SK-N-SH treated with all-trans-retinoic acid at 6 μM for 48 hours (cell line): ENCODE data around the gene SCAF8.

Experiments used
- BACH2 ChIP-seq: fragments of 250-450 bp; sonication (Bioruptor Pico); IDR thresholded peaks from 2 replicates; pipeline ENCODE4 v1.9.0; 2021; ENCODE audit warnings: mild to moderate bottlenecking, borderline replicate concordance
- CSDC2 ChIP-seq: fragments of 250-450 bp; sonication (Bioruptor Pico); IDR thresholded peaks from 2 replicates; pipeline ENCODE4 v1.5.0; 2020; ENCODE audit warnings: mild to moderate bottlenecking, moderate library complexity
- ISL1 ChIP-seq: fragments of 250-450 bp; sonication (Bioruptor Pico); IDR thresholded peaks from 2 replicates; pipeline ENCODE4 v2.1.2; 2022; ENCODE audit warnings: mild to moderate bottlenecking, moderate library complexity
- PPARA ChIP-seq: fragments of 250-450 bp; sonication (Bioruptor Pico); IDR thresholded peaks from 2 replicates; pipeline ENCODE4 v1.5.0; 2020; ENCODE audit warnings: mild to moderate bottlenecking, borderline replicate concordance
- RARB ChIP-seq: fragments of 250-450 bp; sonication (Bioruptor Pico); IDR thresholded peaks from 2 replicates; pipeline ENCODE4 v1.8.0; 2021; ENCODE audit warnings: mild to moderate bottlenecking, moderate library complexity
- ZNF565 ChIP-seq: fragments of 450-650 bp; formaldehyde crosslinking; conservative IDR thresholded peaks from 2 replicates; pipeline ENCODE4 v1.5.0; 2020; ENCODE audit warnings: low read depth, mild to moderate bottlenecking, moderate library complexity
- ZNF8 ChIP-seq: fragments of 450-650 bp; formaldehyde crosslinking; IDR thresholded peaks from 2 replicates; pipeline ENCODE4 v1.5.0; 2020; ENCODE audit warnings: mild to moderate bottlenecking, moderate library complexity

DNA sequence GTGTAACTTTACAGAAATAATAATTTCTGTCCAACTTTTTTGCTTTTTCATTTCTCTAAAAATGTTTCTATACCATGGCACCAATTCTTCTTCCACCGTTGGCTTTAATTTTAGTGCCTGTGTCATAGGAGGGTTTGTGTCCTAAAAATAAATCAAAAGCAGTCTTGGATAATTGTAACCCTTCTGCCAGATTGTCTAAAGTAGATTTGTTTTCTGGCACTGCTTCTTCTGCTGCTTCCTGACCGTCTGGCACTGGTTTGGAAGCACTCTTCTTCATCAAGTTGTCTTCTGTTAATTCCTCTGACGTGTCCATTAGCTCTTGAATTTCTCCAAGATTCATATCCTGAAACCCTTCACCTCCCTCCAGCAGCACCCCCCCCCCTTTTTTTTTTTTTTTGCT lies 33.1 kb downstream of the SCAF8 start:
- TF ChIP-seq CSDC2 (CRISPR knock-in tag), result no peak
- TF ChIP-seq ZNF565, result no peak
- no peak for TF ChIP-seq ZNF8 (CRISPR knock-in tag)
- TF ChIP-seq PPARA, result no peak
- TF ChIP-seq ISL1 (CRISPR knock-in tag), result no peak
- 0 out of 2 replicates have a peak, but pooled peaks have one; percentile 37 for TF ChIP-seq RARB (CRISPR knock-in tag)
- TF ChIP-seq BACH2 (CRISPR knock-in tag), result no peak
